Measurements from ENCODE around the gene CDK17. TPM values are rescaled to one million over a fixed set of nuclear protein-coding genes. Genes with fewer than 3 reads are reported as not detected.
"Not testable (repeated sequence)": the region's sequence is repeated elsewhere in the genome, so short reads cannot be mapped to it uniquely, and the experiment has no call there.

The CDK17 gene
- total RNA-seq, 4 donors from 2014 or later = 93.5 to 105 (median 102) TPM

GRCh38 chr12:96321941-96322340, 78.3 kb downstream of the CDK17 start:
- TF ChIP-seq CTCF (IDR thresholded peaks at IDR 0.05) (no peak), POLR2A (IDR thresholded peaks at IDR 0.05) (no peak)
- DNase-seq = no peak
- intact Hi-C loops (cut with DNase I; ENCODE audit: low total_unique reads) = no loop called here
- H3K27me3 ChIP-seq = no peaks in the 10 kb centered on the region
- no peak overlapping the region for H3K27ac ChIP-seq
- no peak overlapping the region for H3K4me3 ChIP-seq
- no peaks in the 10 kb centered on the region for H3K4me1 ChIP-seq
- no peaks in the 10 kb centered on the region for H3K9me3 ChIP-seq
- no peaks in the 10 kb centered on the region for H3K36me3 ChIP-seq

GRCh38 chr12:96317801-96318200, 82.4 kb downstream of the CDK17 start:
- DNase-seq; H3K36me3 ChIP-seq; H3K4me3 ChIP-seq; H3K27ac ChIP-seq; H3K27me3 ChIP-seq; H3K4me1 ChIP-seq; intact Hi-C loops (cut with DNase I; ENCODE audit: low total_unique reads); H3K9me3 ChIP-seq: not testable (repeated sequence)

GRCh38 chr12:96315741-96316481, 84.3 kb downstream of the CDK17 start:
- H3K36me3 ChIP-seq; H3K9me3 ChIP-seq; intact Hi-C loops (cut with DNase I; ENCODE audit: low total_unique reads); H3K4me1 ChIP-seq; H3K27me3 ChIP-seq; DNase-seq: not testable (repeated sequence)
- H3K4me3 ChIP-seq = peak overlapping the region in 1 of 2 donors; percentile 6
- H3K27ac ChIP-seq = peak overlapping the region in 1 of 2 donors; percentile 45

GRCh38 chr12:96314723-96315122, 85.5 kb downstream of the CDK17 start:
- TF ChIP-seq CTCF (IDR thresholded peaks at IDR 0.05) (no peak), POLR2A (IDR thresholded peaks at IDR 0.05) (no peak)

GRCh38 chr12:96313606-96314005, 86.6 kb downstream of the CDK17 start:
- Histone ChIP-seq H3K27ac (peak overlapping the region in 1 of 2 donors; percentile 8), H3K4me3 (no peak overlapping the region), H3K27me3 (no peaks in the 10 kb centered on the region), H3K36me3 (no peaks in the 10 kb centered on the region), H3K9me3 (no peaks in the 10 kb centered on the region), H3K4me1 (no peaks in the 10 kb centered on the region)
- intact Hi-C loops (cut with DNase I; ENCODE audit: low total_unique reads) = no loop called here
- TF ChIP-seq CTCF (IDR thresholded peaks at IDR 0.05) (no peak), POLR2A (IDR thresholded peaks at IDR 0.05) (no peak)
- DNase-seq = no peak

More at GRCh38 chr12:96314723-96315122, 85.5 kb downstream of the CDK17 start:
- H3K4me3 ChIP-seq = no peak overlapping the region
- no peaks in the 10 kb centered on the region for H3K4me1 ChIP-seq
- no peaks in the 10 kb centered on the region for H3K27me3 ChIP-seq
- intact Hi-C loops (cut with DNase I; ENCODE audit: low total_unique reads) = no loop called here
- H3K27ac ChIP-seq = peak overlapping the region; percentile 33 to 42
- H3K9me3 ChIP-seq = no peaks in the 10 kb centered on the region
- no peaks in the 10 kb centered on the region for H3K36me3 ChIP-seq
- no peak for DNase-seq

- H3K4me3 ChIP-seq = no peak overlapping the region
- no peak overlapping the region for H3K27ac ChIP-seq
- no peaks in the 10 kb centered on the region for H3K4me1 ChIP-seq
- no peak for DNase-seq
- H3K36me3 ChIP-seq = no peaks in the 10 kb centered on the region
- TF ChIP-seq POLR2A (IDR thresholded peaks at IDR 0.05) = no peak
- TF ChIP-seq CTCF (IDR thresholded peaks at IDR 0.05) = no peak
- H3K27me3 ChIP-seq = no peaks in the 10 kb centered on the region
- H3K9me3 ChIP-seq = no peaks in the 10 kb centered on the region
- intact Hi-C loops (cut with DNase I; ENCODE audit: low total_unique reads) = no loop called here
Observed at GRCh38 chr12:96311191-96311590, 89.0 kb downstream of the CDK17 start.

Data from uterus (tissue), 4 donors.